Smooth muscle cell (in vitro differentiated cells): ENCODE data around the gene NUP35. TPM values are rescaled to one million over a fixed set of nuclear protein-coding genes. Genes with fewer than 3 reads are reported as not detected.

Source experiments
- DNase-seq: peaks from one replicate; lab custom pipeline; 2025; ENCODE audit not compliant: unreplicated experiment; lab: John Stamatoyannopoulos, UW
- H2AFZ ChIP-seq: fragments of 200-600 bp; sonication (generic); 2 replicates; pipeline ENCODE4 v1.6.0; 2016; ENCODE audit warnings: antibody characterized with exemption, low read depth, mild to moderate bottlenecking
- H3F3A ChIP-seq: fragments of 200-600 bp; sonication (generic); 2 replicates; pipeline ENCODE4 v1.6.0; 2017; ENCODE audit warnings: antibody characterized with exemption, low read depth
- H3K27ac ChIP-seq: fragments of 200-600 bp; sonication (generic); 2 replicates; pipeline ENCODE4 v1.5.1; 2016; ENCODE audit warnings: low read depth, mild to moderate bottlenecking
- H3K27me3 ChIP-seq: fragments of 200-600 bp; sonication (generic); 2 replicates; pipeline ENCODE4 v1.6.1; 2016; ENCODE audit warnings: low read depth, mild to moderate bottlenecking
- H3K36me3 ChIP-seq: fragments of 200-600 bp; sonication (generic); 2 replicates; pipeline ENCODE4 v1.5.1; 2016; ENCODE audit warnings: low read depth
- H3K4me1 ChIP-seq: fragments of 200-600 bp; sonication (generic); 2 replicates; pipeline ENCODE4 v1.5.1; 2016; ENCODE audit warnings: low read depth
- H3K4me2 ChIP-seq: fragments of 200-600 bp; sonication (generic); 2 replicates; pipeline ENCODE4 v1.6.0; 2016; ENCODE audit warnings: mild to moderate bottlenecking
- H3K4me3 ChIP-seq: fragments of 200-600 bp; sonication (generic); 2 replicates; pipeline ENCODE4 v1.5.1; 2016; ENCODE audit warnings: mild to moderate bottlenecking
- H3K79me2 ChIP-seq: fragments of 200-600 bp; sonication (generic); 2 replicates; pipeline ENCODE4 v1.6.0; 2016; ENCODE audit warnings: low read depth, mild to moderate bottlenecking
- H3K9ac ChIP-seq: fragments of 200-600 bp; sonication (generic); 2 replicates; pipeline ENCODE4 v1.6.0; 2016; ENCODE audit warnings: low read depth
- H3K9me3 ChIP-seq: fragments of 200-600 bp; sonication (generic); replicated peaks from 2 replicates; pipeline ENCODE4 v1.5.1; 2016; ENCODE audit warnings: low read depth
- H4K20me1 ChIP-seq: fragments of 200-600 bp; sonication (generic); 2 replicates; pipeline ENCODE4 v1.6.0; 2016; ENCODE audit warnings: low read depth
- CTCF ChIP-seq: fragments of 200-600 bp; sonication (generic); IDR thresholded peaks from 2 replicates; pipeline ENCODE4 v1.5.1; 2017; ENCODE audit warnings: borderline replicate concordance, mild to moderate bottlenecking, antibody characterized with exemption; ENCODE audit not compliant: insufficient read depth, poor library complexity, severe bottlenecking
- WGBS: methylation state at CpG from one replicate; pipeline ENCODE4 v1.1.7; 2016; ENCODE audit warnings: low lambda C conversion rate; 5-methylcytosine and 5-hydroxymethylcytosine counted together
- polyA plus RNA-seq: library from polyadenylated mRNA; unstranded; fragments of >200 nt; fragmentation: Nextera tagmentation; extraction: Ambion mirVana; gene quantifications from 2 replicates; pipeline ENCODE4 v1.2.1, GENCODE V29; 2016
- total RNA-seq: library from RNA; depleted of rRNA; stranded (reverse); fragments of >200 nt; gene quantifications from 2 replicates; pipeline ENCODE4 v1.2.3, GENCODE V29; 2014

The NUP35 gene
- total and polyA plus RNA-seq, 2 experiments from 2014 or later = 3.5 to 14.1 TPM

DNA sequence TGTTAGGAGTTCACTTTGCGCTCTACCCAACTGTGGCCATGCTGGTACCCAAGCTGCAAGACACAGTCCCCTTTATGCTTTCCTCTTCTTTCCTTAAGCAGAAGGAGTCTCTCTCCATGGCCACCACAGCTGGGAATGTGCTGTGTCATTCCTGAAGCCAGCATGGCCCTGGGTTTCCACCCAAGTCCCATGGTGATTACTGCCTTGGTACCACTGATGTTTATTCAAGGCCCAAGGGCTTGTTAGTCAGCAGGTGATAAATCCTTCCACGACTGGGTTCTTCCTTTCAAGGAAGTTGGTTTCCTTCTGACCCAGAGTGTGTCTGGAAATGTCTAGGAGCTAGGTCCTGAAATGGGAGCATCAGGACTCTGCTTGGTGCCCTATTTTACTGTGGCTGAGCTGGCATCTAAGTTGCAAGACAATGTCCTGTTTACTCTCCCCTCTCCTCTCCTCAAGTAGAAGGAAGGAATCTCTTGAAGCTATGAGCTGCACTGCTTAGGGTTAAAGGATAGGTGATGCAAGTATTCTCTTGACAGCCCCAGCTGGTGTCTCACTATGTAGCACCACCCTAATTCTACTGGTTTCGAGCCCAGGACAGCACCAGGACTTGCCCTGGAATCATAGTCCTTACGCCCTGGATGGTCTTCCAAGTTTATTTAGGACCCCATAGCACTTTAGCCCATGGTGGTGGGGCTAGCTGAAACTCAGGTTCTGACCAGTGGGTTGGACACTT is 18.7 kb upstream of the NUP35 start:
- 71% methylated on average over 4 of the region's 4 CpGs for WGBS
- Histone ChIP-seq H2AFZ (no peak overlapping the region), H3K27ac (no peak overlapping the region), H3K4me1 (no peaks in the 10 kb centered on the region), H3K27me3 (no peaks in the 10 kb centered on the region), H4K20me1 (no peaks in the 10 kb centered on the region), H3K36me3 (no peaks in the 10 kb centered on the region), H3K9me3 (no peaks in the 10 kb centered on the region), H3F3A (no peaks in the 10 kb centered on the region), H3K79me2 (no peaks in the 10 kb centered on the region), H3K4me2 (no peak overlapping the region), H3K4me3 (no peak overlapping the region), H3K9ac (no peak overlapping the region)
- no peak for DNase-seq
- no peak for TF ChIP-seq CTCF

GRCh38 chr2:183112577-183112976 is 11.7 kb upstream of the NUP35 start:
- Histone ChIP-seq H3K4me3 (no peak overlapping the region), H4K20me1 (no peaks in the 10 kb centered on the region), H3K27me3 (no peaks in the 10 kb centered on the region), H3K9ac (no peak overlapping the region), H3K4me2 (no peak overlapping the region), H2AFZ (no peak overlapping the region), H3K36me3 (no peaks in the 10 kb centered on the region), H3F3A (no peaks in the 10 kb centered on the region), H3K9me3 (no peaks in the 10 kb centered on the region), H3K27ac (no peak overlapping the region), H3K4me1 (no peaks in the 10 kb centered on the region), H3K79me2 (no peaks in the 10 kb centered on the region)
- DNase-seq = no peak
- 92% methylated on average over 3 of the region's 3 CpGs for WGBS
- TF ChIP-seq CTCF = no peak

GRCh38 chr2:183113630-183114029 is 10.6 kb upstream of the NUP35 start:
- Histone ChIP-seq H3K27ac (no peak overlapping the region), H3K9me3 (no peaks in the 10 kb centered on the region), H3F3A (no peaks in the 10 kb centered on the region), H3K4me3 (no peak overlapping the region), H3K27me3 (no peaks in the 10 kb centered on the region), H3K79me2 (no peaks in the 10 kb centered on the region), H2AFZ (no peak overlapping the region), H3K4me2 (no peak overlapping the region), H3K36me3 (no peaks in the 10 kb centered on the region), H4K20me1 (no peaks in the 10 kb centered on the region), H3K9ac (no peak overlapping the region), H3K4me1 (no peaks in the 10 kb centered on the region)
- no peak for TF ChIP-seq CTCF
- WGBS = 79% methylated on average over 2 of the region's 2 CpGs
- no peak for DNase-seq

GRCh38 chr2:183117226-183117625 is 7.0 kb upstream of the NUP35 start:
- DNase-seq = no peak
- H3K4me2 ChIP-seq = no peak overlapping the region
- no peaks in the 10 kb centered on the region for H3K36me3 ChIP-seq
- H3K27me3 ChIP-seq = no peaks in the 10 kb centered on the region
- H3K4me3 ChIP-seq = no peak overlapping the region
- no peaks in the 10 kb centered on the region for H4K20me1 ChIP-seq
- H3F3A ChIP-seq = no peaks in the 10 kb centered on the region
- H3K27ac ChIP-seq = no peak overlapping the region
- H3K9ac ChIP-seq = no peak overlapping the region
- H2AFZ ChIP-seq = no peak overlapping the region
- no peaks in the 10 kb centered on the region for H3K79me2 ChIP-seq
- H3K4me1 ChIP-seq = no peaks in the 10 kb centered on the region
- H3K9me3 ChIP-seq = no peaks in the 10 kb centered on the region
- 85% methylated on average over 3 of the region's 3 CpGs for WGBS
- no peak for TF ChIP-seq CTCF
